RWPE2 (cell line): ENCODE data around the gene NES.
A peak's percentile ranks its signal among the peaks of the same experiment; 100 is the strongest.

Experiments used
- ATAC-seq: fragments of 200-7000 bp; cut with Tn5 transposase; 3 replicates; pipeline ENCODE4 v1.9.1; 2021; ENCODE audit warnings: low read depth
- DNase-seq: peaks from one replicate; pipeline ENCODE4 v3.0.0-alpha.2; 2020; ENCODE audit warnings: low spot score
- H3K27ac ChIP-seq: fragments of 450-650 bp; 2 replicates; pipeline ENCODE4 v1.5.1; 2017; ENCODE audit warnings: mild to moderate bottlenecking; ENCODE audit not compliant: poor library complexity, severe bottlenecking
- H3K27me3 ChIP-seq: fragments of 250-450 bp; sonication (Bioruptor Pico); 2 replicates; pipeline ENCODE4 v1.5.1; 2021; ENCODE audit warnings: mild to moderate bottlenecking, moderate library complexity; ENCODE audit not compliant: insufficient read depth, poor library complexity, severe bottlenecking
- H3K36me3 ChIP-seq: fragments of 250-450 bp; sonication (Bioruptor Pico); 2 replicates; pipeline ENCODE4 v1.5.1; 2020; ENCODE audit warnings: low read depth, mild to moderate bottlenecking, moderate library complexity
- H3K4me1 ChIP-seq: fragments of 250-450 bp; sonication (Bioruptor Pico); 2 replicates; pipeline ENCODE4 v1.5.1; 2021; ENCODE audit warnings: mild to moderate bottlenecking, moderate library complexity; ENCODE audit not compliant: insufficient read depth, poor library complexity, severe bottlenecking
- H3K4me3 ChIP-seq: fragments of 250-450 bp; sonication (Bioruptor Pico); 2 replicates; pipeline ENCODE4 v1.5.1; 2021; ENCODE audit warnings: mild to moderate bottlenecking, moderate library complexity; ENCODE audit not compliant: severe bottlenecking
- H3K9me3 ChIP-seq: fragments of 250-450 bp; sonication (Bioruptor Pico); 2 replicates; pipeline ENCODE4 v1.5.1; 2021; ENCODE audit warnings: mild to moderate bottlenecking, moderate library complexity; ENCODE audit not compliant: severe bottlenecking
- TF ChIP-seq, protein P1 (sequence below): fragments of 450-650 bp; IDR thresholded peaks from one replicate; pipeline ENCODE4 v1.5.1; 2017; ENCODE audit warnings: mild to moderate bottlenecking, moderate library complexity; ENCODE audit not compliant: poor library complexity, severe bottlenecking

Gene NES

DNA sequence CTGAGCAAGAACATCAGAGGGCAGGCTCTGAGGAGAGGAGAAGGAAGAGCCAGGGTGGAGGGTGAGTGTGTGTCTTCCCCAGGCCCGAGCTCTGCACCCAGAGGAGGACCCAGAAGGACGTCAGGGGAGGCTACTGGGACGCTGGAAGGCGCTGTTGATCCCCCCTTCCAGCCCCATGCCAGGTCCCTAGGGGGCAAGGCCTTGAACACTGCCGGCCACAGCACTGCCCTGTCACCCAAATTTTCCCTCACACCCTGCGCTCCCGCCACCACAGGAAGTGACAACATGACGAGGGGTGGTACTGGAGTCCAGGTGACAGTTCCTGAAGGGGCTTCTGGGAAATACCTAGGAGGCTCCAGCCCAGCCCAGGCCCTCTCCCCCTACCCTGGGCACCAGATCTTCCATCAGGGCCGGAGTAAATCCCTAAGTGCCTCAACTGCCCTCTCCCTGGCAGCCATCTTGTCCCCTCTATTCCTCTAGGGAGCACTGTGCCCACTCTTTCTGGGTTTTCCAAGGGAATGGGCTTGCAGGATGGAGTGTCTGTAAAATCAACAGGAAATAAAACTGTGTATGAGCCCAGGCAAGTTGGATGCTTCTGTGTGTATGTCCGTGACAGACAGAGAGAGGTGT is 18.1 kb downstream of the NES start:
- H3K36me3 ChIP-seq = no peaks in the 10 kb centered on the region
- ATAC-seq (no peak), DNase-seq (no peak)
- TF ChIP-seq, protein P1, sequence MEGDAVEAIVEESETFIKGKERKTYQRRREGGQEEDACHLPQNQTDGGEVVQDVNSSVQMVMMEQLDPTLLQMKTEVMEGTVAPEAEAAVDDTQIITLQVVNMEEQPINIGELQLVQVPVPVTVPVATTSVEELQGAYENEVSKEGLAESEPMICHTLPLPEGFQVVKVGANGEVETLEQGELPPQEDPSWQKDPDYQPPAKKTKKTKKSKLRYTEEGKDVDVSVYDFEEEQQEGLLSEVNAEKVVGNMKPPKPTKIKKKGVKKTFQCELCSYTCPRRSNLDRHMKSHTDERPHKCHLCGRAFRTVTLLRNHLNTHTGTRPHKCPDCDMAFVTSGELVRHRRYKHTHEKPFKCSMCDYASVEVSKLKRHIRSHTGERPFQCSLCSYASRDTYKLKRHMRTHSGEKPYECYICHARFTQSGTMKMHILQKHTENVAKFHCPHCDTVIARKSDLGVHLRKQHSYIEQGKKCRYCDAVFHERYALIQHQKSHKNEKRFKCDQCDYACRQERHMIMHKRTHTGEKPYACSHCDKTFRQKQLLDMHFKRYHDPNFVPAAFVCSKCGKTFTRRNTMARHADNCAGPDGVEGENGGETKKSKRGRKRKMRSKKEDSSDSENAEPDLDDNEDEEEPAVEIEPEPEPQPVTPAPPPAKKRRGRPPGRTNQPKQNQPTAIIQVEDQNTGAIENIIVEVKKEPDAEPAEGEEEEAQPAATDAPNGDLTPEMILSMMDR = no peak
- H3K27ac ChIP-seq = peak overlapping the region; percentile 94
- H3K27me3 ChIP-seq = peaks cover 17% of the 10 kb centered on the region
- no peak overlapping the region for H3K4me3 ChIP-seq
- peaks cover 16% of the 10 kb centered on the region for H3K4me1 ChIP-seq
- no peaks in the 10 kb centered on the region for H3K9me3 ChIP-seq

DNA sequence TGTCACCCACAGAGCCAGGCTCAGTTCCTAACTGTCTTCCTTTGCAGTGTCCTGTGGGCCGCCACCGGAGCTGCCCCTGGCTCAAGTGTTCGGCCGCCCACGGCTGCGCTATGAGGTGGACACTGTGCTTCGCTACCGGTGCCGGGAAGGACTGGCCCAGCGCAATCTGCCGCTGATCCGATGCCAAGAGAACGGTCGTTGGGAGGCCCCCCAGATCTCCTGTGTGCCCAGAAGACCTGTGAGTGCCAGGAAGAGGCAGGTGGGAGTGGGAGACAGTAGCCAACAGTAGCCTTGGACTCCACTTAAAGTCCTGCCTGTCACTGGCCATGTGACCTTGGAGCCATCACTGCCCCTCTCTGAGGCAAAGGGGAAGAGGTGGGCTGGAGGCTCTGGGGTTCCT is 18.7 kb downstream of the NES start:
- no peak for DNase-seq
- ATAC-seq = no peak
- Histone ChIP-seq H3K36me3 (no peaks in the 10 kb centered on the region), H3K9me3 (no peaks in the 10 kb centered on the region), H3K27me3 (peaks cover 17% of the 10 kb centered on the region), H3K4me1 (peaks cover 16% of the 10 kb centered on the region), H3K27ac (no peak overlapping the region), H3K4me3 (no peak overlapping the region)
- TF ChIP-seq, protein P1 = no peak

DNA sequence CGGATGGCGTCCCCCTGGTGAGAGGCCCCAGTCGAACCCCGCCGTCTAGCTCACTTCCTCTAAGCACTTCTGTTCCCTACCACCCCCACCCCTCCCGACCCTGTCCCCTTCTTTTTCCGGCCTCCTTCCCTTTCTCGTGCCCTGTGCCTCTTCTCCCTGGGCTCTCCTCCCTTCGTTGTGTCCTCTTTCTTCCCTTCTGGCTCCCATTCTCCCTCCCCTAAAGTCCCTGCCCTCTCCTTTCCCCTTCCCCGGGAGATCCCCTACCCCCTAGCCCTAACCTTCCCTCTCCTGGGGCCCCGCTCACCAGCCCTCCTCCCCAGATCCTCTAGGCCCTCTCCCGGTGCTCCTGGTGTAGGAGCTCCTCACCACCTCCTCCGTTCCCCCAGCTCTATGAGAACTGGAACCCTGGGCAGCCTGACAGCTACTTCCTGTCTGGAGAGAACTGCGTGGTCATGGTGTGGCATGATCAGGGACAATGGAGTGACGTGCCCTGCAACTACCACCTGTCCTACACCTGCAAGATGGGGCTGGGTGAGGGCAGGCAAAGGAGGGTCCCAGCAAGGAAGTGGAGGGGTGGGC is 19.4 kb downstream of the NES start:
- peaks cover 16% of the 10 kb centered on the region for H3K4me1 ChIP-seq
- TF ChIP-seq, protein P1 = peak; percentile 73
- H3K27ac ChIP-seq = no peak overlapping the region
- no peaks in the 10 kb centered on the region for H3K36me3 ChIP-seq
- no peak for ATAC-seq
- no peak for DNase-seq
- no peak overlapping the region for H3K4me3 ChIP-seq
- H3K27me3 ChIP-seq = peaks cover 17% of the 10 kb centered on the region
- no peaks in the 10 kb centered on the region for H3K9me3 ChIP-seq

DNA sequence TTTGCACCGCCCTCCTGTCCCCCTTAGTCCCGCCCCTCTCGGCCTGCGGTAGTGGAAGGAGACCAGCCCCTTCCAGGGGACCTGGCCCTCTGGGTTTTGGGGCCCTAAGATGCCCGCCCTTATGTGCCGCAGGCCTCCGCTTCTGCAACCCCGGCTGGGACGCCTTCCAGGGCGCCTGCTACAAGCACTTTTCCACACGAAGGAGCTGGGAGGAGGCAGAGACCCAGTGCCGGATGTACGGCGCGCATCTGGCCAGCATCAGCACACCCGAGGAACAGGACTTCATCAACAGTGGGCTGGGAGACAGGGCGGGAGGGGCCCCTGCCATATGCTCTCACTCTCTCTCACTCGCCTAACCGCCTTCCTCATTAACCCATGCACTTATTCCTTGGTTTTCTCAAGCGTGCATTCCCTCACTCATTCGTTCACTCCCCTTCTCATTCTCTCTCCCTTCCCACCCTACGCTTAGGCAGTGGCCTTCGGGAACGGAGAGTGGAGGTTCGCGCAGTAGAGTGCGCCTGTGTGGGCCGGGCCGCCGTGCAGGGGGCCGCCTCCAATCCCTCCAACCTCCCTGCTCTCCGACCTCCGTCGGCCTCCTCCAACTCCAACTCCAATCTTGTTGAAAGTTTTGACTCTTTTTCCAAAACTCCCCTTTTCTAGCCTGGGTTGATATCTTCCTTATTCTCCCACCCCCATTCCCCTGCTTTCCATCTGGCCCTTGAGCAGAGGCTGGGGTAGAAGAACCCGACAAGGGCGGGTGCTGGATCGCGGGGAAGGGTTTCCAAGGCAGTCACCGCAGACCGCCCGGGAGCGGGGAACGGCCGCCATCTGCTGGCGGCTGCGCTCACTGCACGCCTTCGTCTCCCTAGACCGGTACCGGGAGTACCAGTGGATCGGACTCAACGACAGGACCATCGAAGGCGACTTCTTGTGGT is 20.1 kb downstream of the NES start:
- H3K9me3 ChIP-seq = no peaks in the 10 kb centered on the region
- no peak for DNase-seq
- no peak overlapping the region for H3K4me3 ChIP-seq
- TF ChIP-seq, protein P1 = peak; percentile 95
- peaks cover 17% of the 10 kb centered on the region for H3K27me3 ChIP-seq
- no peak overlapping the region for H3K27ac ChIP-seq
- ATAC-seq = peak; percentile 39
- no peaks in the 10 kb centered on the region for H3K36me3 ChIP-seq
- peaks cover 14% of the 10 kb centered on the region for H3K4me1 ChIP-seq
